Fibroblast of lung (primary cell): Measurements from ENCODE around the gene C2. TPM values are rescaled to one million over a fixed set of nuclear protein-coding genes. Genes with fewer than 3 reads are reported as not detected.

Experiments
- DNase-seq, 2 donors: peaks; one replicate each; pipeline versions ENCODE4 v3.0.0 to v3.0.0-alpha.2; 2010; ENCODE audit warnings: low read depth in 2 of 2
- H2AFZ ChIP-seq: 2 replicates; pipeline ENCODE4 v1.5.1; 2012; ENCODE audit warnings: low read length, control low read depth, inconsistent platforms
- H3K27ac ChIP-seq: 2 replicates; pipeline ENCODE4 v1.5.1; 2011; ENCODE audit warnings: low read length, control low read depth; ENCODE audit not compliant: insufficient read depth
- H3K27me3 ChIP-seq: 2 replicates; pipeline ENCODE4 v1.5.1; 2011; ENCODE audit warnings: mild to moderate bottlenecking, low read length; ENCODE audit not compliant: control insufficient read depth, insufficient read depth
- H3K36me3 ChIP-seq: 2 replicates; pipeline ENCODE4 v1.5.1; 2011; ENCODE audit warnings: low read length; ENCODE audit not compliant: control insufficient read depth, insufficient read depth
- H3K4me1 ChIP-seq: 2 replicates; pipeline ENCODE4 v1.5.1; 2011; ENCODE audit warnings: low read length; ENCODE audit not compliant: control insufficient read depth, insufficient read depth; ENCODE audit errors: extremely low read depth
- H3K4me2 ChIP-seq: 2 replicates; pipeline ENCODE4 v1.5.1; 2011; ENCODE audit warnings: low read length, control low read depth; ENCODE audit not compliant: insufficient read depth; ENCODE audit errors: extremely low read depth
- H3K4me3 ChIP-seq, 4 experiments: fragments of 200-600 bp in 1 of 4; sonication (generic) in 1 of 4; replicated peaks in 1 of 4; 2 replicates each; pipeline ENCODE4 v1.5.1; 2011 to 2016; ENCODE audit warnings: low read length in 4 of 4, low read depth in 3 of 4, mild to moderate bottlenecking in 3 of 4, control low read depth in 2 of 4, inconsistent platforms in 1 of 4, mixed read lengths in 1 of 4; ENCODE audit not compliant: insufficient read depth in 1 of 4; ENCODE audit errors: control extremely low read depth in 1 of 4
- H3K79me2 ChIP-seq: 2 replicates; pipeline ENCODE4 v1.5.1; 2012; ENCODE audit warnings: mild to moderate bottlenecking, low read length, inconsistent platforms; ENCODE audit not compliant: control insufficient read depth, insufficient read depth
- H3K9ac ChIP-seq: 2 replicates; pipeline ENCODE4 v1.5.1; 2011; ENCODE audit warnings: mild to moderate bottlenecking, low read length, control low read depth; ENCODE audit not compliant: insufficient read depth
- H3K9me3 ChIP-seq: 2 replicates; pipeline ENCODE4 v1.5.1; 2012; ENCODE audit warnings: low read depth, low read length; ENCODE audit not compliant: control insufficient read depth, insufficient read depth
- H4K20me1 ChIP-seq: 2 replicates; pipeline ENCODE4 v1.5.1; 2011; ENCODE audit warnings: low read length; ENCODE audit not compliant: control insufficient read depth, insufficient read depth; ENCODE audit errors: extremely low read depth
- CTCF ChIP-seq, 2 donors: IDR thresholded peaks in 1 of 2; conservative IDR thresholded peaks in 1 of 2; 1 replicate in 1 of 2; 2 replicates in 1 of 2; pipeline ENCODE4 v1.5.1; 2011 to 2012; ENCODE audit warnings: low read length in 2 of 2, control low read depth in 1 of 2, inconsistent platforms in 1 of 2, low read depth in 1 of 2, mild to moderate bottlenecking in 1 of 2
- EZH2 ChIP-seq: IDR thresholded peaks from 2 replicates; pipeline ENCODE4 v1.5.1; 2012; ENCODE audit warnings: low read length, control low read depth, mild to moderate bottlenecking; ENCODE audit errors: missing control alignments
- polyA plus RNA-seq, 2 donors: library from polyadenylated mRNA; depleted of rRNA in 1 of 2; stranded (reverse) in 1 of 2; unstranded in 1 of 2; fragments of >200 nt; gene quantifications; 2 replicates each; pipeline ENCODE4 v1.2.1, GENCODE V29; 2011 to 2012; ENCODE audit warnings: missing spikeins in 1 of 2
- total RNA-seq: library from RNA; depleted of rRNA; stranded (reverse); fragments of >200 nt; gene quantifications from 2 replicates; pipeline ENCODE4 v1.2.1, GENCODE V29; 2014

The C2 gene
- total and polyA plus RNA-seq, 2 donors (not counting 1 experiment from before 2014, with no cell fraction given) = 7.6 to 16.8 TPM

DNA sequence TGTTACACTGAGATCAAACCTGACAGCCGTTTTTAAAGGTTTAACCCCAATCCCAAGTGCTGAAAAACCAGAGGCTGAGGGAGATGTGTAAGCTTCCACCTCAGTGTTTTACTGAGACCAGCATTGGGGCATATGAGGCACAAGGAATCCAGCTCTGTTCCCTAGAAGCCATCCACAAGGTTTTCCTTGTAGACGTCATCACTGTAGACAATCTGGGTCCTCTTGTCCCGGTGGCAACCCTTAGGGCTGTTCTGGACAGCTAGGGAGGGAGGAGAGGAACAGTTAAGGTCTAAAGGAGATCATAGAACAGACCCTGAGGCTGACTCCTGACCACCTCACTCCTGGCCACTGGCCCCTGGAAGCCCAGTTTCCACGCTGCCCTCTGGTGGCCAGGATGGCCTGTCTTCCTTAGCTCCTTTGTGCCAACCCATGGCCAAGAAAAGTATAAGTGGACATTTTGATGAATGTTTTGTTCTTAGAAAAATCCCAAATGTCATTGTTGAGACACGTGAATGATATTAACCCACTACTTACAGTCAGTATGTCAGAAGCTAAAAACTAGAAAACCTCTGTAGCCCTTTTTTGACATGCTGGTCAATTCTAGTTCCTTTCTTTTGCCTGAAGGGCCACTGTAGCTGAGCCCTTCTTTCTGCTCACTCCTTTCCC, 24.8 kb downstream of the C2 start:
- Histone ChIP-seq H3K36me3 (peaks cover 25% of the 10 kb centered on the region), H3K27ac (no peak overlapping the region), H3K4me1 (peaks cover 2% of the 10 kb centered on the region), H3K9ac (no peak overlapping the region), H4K20me1 (no peaks in the 10 kb centered on the region), H3K79me2 (peaks cover 5% of the 10 kb centered on the region), H3K9me3 (no peaks in the 10 kb centered on the region), H2AFZ (no peak overlapping the region), H3K4me3 (no peak overlapping the region), H3K4me2 (no peak overlapping the region), H3K27me3 (no peaks in the 10 kb centered on the region)
- TF ChIP-seq EZH2 (no peak), CTCF (conservative IDR thresholded peaks at IDR 0.05 in 1 of 2, IDR thresholded peaks at IDR 0.05 in 1 of 2; ENCODE audit: low read depth in 1 of 2, low read length in 2 of 2) (peak; percentile 84 to 88)
- peak; percentile 34 to 71 for DNase-seq

DNA sequence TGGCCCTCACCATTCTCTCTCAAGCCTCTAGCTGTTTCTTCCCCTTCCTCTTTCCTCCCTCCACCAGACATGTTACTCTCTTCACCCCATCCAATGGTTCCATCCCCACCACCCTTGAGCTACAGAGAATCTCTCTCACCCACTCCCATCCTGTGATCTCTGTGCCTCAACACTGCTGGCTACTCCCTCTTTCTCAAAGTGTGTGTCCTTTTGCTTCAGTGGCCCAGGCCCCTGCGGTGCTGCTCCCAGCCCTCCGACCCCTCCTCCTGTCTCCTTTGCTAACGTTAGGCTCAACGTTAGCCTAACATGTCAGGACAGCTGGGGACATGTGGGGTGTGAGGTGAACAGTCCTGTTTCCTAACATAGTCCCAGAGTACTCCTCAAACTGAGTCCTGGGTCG, 25.4 kb downstream of the C2 start:
- no peak overlapping the region for H2AFZ ChIP-seq
- no peak overlapping the region for H3K4me2 ChIP-seq
- no peak for TF ChIP-seq CTCF (conservative IDR thresholded peaks at IDR 0.05 in 1 of 2, IDR thresholded peaks at IDR 0.05 in 1 of 2; ENCODE audit: low read depth in 1 of 2, low read length in 2 of 2)
- TF ChIP-seq EZH2 = no peak
- no peak overlapping the region for H3K9ac ChIP-seq
- H3K36me3 ChIP-seq = peaks cover 25% of the 10 kb centered on the region
- no peaks in the 10 kb centered on the region for H4K20me1 ChIP-seq
- no peaks in the 10 kb centered on the region for H3K9me3 ChIP-seq
- peaks cover 12% of the 10 kb centered on the region for H3K79me2 ChIP-seq
- no peaks in the 10 kb centered on the region for H3K27me3 ChIP-seq
- no peak for DNase-seq
- no peak overlapping the region for H3K27ac ChIP-seq
- peaks cover 5% of the 10 kb centered on the region for H3K4me1 ChIP-seq
- no peak overlapping the region for H3K4me3 ChIP-seq

- no peaks in the 10 kb centered on the region for H3K27me3 ChIP-seq
- no peaks in the 10 kb centered on the region for H3K9me3 ChIP-seq
- peaks cover 23% of the 10 kb centered on the region for H3K79me2 ChIP-seq
- no peak overlapping the region for H3K4me2 ChIP-seq
- peaks cover 3% of the 10 kb centered on the region for H3K4me1 ChIP-seq
- no peak for TF ChIP-seq EZH2
- TF ChIP-seq CTCF (conservative IDR thresholded peaks at IDR 0.05 in 1 of 2, IDR thresholded peaks at IDR 0.05 in 1 of 2; ENCODE audit: low read depth in 1 of 2, low read length in 2 of 2) = no peak
- no peaks in the 10 kb centered on the region for H4K20me1 ChIP-seq
- H3K9ac ChIP-seq = no peak overlapping the region
- no peak overlapping the region for H2AFZ ChIP-seq
- peaks cover 25% of the 10 kb centered on the region for H3K36me3 ChIP-seq
- H3K4me3 ChIP-seq = no peak overlapping the region
- no peak overlapping the region for H3K27ac ChIP-seq
- DNase-seq = no peak
Measured at GRCh38 chr6:31954511-31954910, 27.0 kb downstream of the C2 start.
